Stomach (tissue), 4 donors: ENCODE data around the gene HNRNPU.

ENCODE experiments used
- EP300 ChIP-seq: sonication (generic); formaldehyde crosslinking; IDR thresholded peaks from one replicate; pipeline ENCODE4 v1.6.1; 2017; ENCODE audit warnings: antibody characterized with exemption
- POLR2A ChIP-seq, 4 donors: fragments of 450-650 bp; IDR thresholded peaks; one replicate each; pipeline ENCODE4 v1.6.1; 2016; ENCODE audit warnings: antibody characterized with exemption in 4 of 4, control low read depth in 2 of 4, mild to moderate bottlenecking in 1 of 4, moderate library complexity in 1 of 4
- POLR2AphosphoS5 ChIP-seq, 3 donors: sonication (generic); formaldehyde crosslinking; IDR thresholded peaks; one replicate each; pipeline ENCODE4 v1.6.1; 2016; ENCODE audit warnings: antibody characterized with exemption in 3 of 3
- TF ChIP-seq, protein P1 (sequence below), 7 experiments: fragments of 450-650 bp in 4 of 7; fragments of 200-600 bp in 3 of 7; sonication (generic) in 3 of 7; IDR thresholded peaks; one replicate each; pipeline ENCODE4 v1.5.1; 2016 to 2019; ENCODE audit warnings: antibody characterized with exemption in 7 of 7, control low read depth in 2 of 7, mild to moderate bottlenecking in 1 of 7

DNA sequence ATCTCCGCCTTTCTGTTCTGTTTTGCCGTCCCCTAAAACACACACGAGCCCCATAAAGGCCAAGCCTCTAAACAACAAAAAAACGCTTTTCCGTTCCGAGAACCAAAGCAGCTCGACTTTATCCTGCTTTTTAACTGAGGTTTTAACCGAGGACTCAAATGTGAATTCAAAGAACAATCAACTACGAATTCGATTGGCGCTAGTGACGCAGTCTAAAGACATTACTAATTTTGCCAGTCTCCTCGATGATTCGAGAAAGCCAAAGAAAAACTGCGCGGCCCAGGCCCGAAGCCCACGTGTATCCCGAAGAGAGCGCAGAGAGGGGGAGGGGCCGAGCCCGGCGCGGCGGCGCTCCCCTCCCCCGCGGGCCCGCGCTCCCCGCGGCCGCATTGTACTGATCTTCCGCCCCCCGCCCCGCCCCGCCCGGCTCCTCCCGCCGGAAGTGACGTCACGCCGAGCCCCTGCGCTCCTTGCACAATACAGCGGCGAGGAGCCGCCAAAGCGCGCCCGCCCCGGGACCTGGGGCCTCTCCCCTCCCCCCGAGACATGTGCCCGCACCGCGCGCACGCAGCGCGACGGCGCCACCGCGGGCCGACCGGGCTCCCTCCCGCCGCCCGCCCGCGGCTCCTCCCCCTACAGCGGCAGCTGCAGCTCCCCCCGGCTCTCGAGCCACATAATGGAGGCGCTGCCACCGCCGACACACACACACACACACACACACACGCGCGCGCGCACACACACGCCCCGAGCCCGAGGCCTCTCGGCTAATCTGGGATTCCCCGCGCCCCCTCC, 1.4 kb downstream of the HNRNPU start:
- peak; percentile 65 to 72 (median 71) for TF ChIP-seq POLR2AphosphoS5 (IDR thresholded peaks at IDR 0.05)
- TF ChIP-seq, protein P1, sequence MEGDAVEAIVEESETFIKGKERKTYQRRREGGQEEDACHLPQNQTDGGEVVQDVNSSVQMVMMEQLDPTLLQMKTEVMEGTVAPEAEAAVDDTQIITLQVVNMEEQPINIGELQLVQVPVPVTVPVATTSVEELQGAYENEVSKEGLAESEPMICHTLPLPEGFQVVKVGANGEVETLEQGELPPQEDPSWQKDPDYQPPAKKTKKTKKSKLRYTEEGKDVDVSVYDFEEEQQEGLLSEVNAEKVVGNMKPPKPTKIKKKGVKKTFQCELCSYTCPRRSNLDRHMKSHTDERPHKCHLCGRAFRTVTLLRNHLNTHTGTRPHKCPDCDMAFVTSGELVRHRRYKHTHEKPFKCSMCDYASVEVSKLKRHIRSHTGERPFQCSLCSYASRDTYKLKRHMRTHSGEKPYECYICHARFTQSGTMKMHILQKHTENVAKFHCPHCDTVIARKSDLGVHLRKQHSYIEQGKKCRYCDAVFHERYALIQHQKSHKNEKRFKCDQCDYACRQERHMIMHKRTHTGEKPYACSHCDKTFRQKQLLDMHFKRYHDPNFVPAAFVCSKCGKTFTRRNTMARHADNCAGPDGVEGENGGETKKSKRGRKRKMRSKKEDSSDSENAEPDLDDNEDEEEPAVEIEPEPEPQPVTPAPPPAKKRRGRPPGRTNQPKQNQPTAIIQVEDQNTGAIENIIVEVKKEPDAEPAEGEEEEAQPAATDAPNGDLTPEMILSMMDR (IDR thresholded peaks at IDR 0.05) = no peak
- TF ChIP-seq POLR2A (IDR thresholded peaks at IDR 0.05) = no peak
- no peak for TF ChIP-seq EP300
